Measurements from ENCODE around the gene PLEKHA6.

Gene PLEKHA6

GRCh38 chr1:204280099-204280961, 79.4 kb downstream of the PLEKHA6 start:
- DNase-seq: no peak

DNA sequence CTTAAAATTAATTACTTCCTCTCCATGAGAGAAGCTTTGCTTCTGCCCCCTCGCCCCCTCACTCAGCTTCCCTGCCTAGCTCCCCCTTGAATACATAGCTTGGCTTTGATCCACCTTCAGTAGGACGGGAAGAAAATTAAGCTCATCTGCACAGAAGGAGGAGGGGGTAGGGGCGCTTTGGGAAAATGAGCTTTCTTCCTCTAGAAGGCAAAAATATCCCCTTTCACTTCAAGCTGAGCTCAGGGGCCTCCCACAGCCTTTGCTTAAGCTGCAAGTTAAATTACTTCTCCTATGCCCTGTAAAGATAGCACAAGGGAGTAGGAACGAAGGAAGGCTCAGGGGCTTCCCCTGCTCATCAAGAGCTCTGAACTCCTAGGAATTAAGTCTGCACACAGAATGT, 80.8 kb downstream of the PLEKHA6 start:
- DNase-seq: no peak

DNA sequence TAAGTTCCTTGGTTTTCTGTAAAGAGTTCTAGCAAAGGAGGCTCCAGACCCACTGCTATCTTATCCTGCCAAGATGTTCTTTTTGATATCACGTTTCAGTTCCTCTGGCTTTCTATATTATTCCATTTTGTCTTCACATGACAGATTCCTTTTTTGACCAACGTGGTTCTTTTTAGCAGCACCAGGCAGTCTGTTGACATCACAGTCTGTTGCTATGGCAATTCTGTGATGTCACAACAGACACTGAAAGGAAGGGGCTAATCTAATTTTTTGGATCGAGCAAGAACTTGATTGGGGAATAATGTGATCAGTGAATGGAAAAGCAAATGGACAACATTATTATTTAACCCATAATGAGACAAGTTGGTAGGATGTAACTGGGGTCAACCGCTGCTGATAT, 81.5 kb downstream of the PLEKHA6 start:
- no peak for DNase-seq

GRCh38 chr1:204277563-204278219, 82.0 kb downstream of the PLEKHA6 start:
- DNase-seq: no peak

DNA sequence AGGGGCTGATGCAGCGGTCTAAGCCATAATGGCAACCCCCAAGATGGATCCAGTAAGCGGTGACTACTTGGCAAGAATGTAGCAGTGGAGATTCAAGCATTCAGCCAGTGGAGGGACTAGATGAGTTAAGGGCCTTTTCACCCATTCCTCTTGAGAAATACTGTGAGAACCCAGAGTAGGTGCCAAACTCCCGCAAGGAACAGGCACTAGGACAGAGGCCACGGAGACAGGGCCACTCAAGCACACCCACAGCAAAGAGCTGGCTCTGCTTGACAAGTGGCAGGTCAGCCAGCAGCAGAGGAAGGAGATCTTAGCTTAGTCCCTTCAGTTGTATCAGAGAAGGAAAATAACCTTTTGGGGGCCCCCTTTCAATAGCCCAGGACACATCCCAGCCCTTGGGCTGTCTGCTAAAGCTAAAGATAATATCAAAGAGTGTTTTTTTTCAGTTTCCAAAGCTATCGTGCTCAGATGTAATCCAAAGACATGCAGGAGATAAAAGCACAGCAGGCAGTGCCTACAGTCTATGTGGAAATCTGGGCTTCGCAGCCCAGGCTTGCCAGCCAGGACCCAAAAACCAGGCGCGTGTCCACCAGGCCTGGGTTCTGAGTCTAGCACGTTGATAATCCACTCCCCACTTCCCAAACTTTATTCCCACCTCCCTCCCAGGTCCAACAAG, 83.9 kb downstream of the PLEKHA6 start:
- DNase-seq: no peak

DNA sequence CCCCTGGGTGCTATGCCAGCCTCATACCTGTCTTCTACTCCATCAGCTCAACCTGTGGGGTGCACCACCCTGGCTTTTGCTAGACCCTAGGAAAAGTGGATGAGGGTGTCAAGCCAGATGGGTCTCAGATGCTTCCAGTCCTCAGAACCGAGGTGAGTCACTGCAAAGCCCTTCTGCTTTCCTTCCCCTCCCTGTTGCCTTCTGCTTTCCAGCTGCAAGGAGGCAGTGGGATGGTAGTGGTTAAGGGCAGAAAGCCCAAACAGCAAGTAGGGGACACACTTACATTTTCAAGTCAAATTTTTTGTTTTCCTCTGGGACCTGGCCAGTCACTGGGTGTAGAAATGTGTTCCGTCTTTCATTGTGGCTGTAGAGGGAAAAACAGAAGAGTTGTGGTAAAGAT, 85.3 kb downstream of the PLEKHA6 start:
- no peak for DNase-seq

GRCh38 chr1:204272505-204272904, 87.2 kb downstream of the PLEKHA6 start:
- no peak for DNase-seq

GRCh38 chr1:204271970-204272369, 87.8 kb downstream of the PLEKHA6 start:
- DNase-seq: no peak

GRCh38 chr1:204268101-204268500, 91.6 kb downstream of the PLEKHA6 start:
- DNase-seq: peak; percentile 89

DNA sequence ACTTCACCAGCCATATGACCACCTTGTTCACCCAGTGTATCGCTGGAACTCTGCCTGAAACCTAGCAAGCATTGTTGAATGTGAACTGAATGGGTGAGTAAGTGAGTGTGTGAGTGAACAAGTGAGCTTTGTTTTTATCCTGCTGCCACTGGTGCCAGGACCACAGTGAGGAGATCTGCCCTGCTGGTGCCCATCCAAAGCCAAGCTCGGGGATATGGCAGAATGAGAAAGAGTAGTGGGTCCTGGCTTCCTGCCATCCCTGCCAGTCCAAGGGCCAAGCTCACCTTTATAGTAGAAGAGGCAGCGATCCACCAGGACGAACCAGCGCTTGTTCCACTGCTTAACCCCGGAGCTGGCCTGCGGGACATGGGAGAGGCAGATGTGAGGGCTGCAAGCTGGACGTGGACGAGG, 92.5 kb downstream of the PLEKHA6 start:
- DNase-seq: no peak

GRCh38 chr1:204266504-204267034, 93.2 kb downstream of the PLEKHA6 start:
- DNase-seq: no peak

GRCh38 chr1:204265665-204266064, 94.1 kb downstream of the PLEKHA6 start:
- DNase-seq: no peak

DNA sequence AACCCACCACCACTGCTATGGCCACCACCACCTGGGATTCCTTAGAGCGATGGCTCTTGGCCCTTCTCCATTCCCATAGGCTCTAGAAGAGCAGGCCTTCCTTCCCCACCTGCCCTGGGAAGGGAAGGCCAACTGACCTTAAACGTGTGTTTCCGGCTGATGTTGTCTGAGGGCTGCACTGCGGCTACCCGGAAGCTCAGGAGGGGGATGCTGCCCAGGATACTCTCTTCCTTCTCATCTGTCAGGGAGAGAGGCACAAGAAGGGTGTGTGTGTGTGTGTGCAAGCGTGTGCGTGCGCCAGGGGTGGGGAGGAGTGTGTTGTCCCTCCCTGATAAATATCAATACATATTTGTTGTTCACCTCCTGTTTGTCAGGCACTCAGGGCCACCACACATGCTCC, 94.9 kb downstream of the PLEKHA6 start:
- DNase-seq: no peak

GRCh38 chr1:204263254-204263910, 96.3 kb downstream of the PLEKHA6 start:
- DNase-seq: no peak

GRCh38 chr1:204262506-204263253, 97.0 kb downstream of the PLEKHA6 start:
- no peak for DNase-seq

GRCh38 chr1:204261746-204262505, 97.8 kb downstream of the PLEKHA6 start:
- DNase-seq: no peak

DNA sequence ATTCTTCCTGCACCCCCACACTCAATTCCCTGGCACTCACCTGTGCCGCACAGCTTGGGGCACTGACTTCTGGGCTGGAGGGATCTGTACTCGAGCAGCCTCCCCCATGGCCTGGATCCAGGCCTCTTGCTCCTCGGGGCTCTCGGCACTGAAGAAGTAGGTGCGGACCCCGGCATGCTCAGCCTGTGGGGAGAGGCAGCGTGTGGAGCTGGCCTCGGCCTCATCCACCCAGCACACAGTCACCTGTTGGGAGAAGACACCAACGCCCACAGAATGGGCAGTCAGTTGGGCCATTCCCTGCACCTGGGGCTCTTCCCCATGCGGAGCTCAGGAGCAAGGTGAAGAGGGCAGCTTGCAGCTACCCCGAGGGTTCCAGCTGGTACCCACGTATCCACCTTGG, 98.5 kb downstream of the PLEKHA6 start:
- DNase-seq: no peak

- no peak for DNase-seq
These were observed 99.0 kb downstream of the PLEKHA6 start for GRCh38 chr1:204260601-204261197.

DNA sequence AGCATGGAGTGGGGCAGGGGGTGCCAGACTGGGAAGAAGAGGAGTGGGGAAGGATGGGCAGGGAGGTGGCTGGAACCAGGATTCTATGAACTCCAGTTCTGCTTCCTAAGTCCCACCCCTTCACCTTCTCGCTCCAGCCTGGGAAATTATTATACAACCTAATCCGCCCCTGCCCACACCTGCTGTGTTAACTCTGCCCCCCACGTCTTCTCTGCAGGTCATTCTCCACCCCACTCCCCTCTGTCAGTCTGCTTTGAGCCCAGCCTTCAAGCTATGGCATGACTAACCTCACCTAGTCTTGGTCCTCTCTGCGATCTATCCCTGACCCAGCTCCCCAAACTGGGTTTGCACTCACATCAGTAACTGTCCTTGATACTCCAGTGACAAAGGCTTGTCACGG, 99.9 kb downstream of the PLEKHA6 start:
- DNase-seq: no peak

DNA sequence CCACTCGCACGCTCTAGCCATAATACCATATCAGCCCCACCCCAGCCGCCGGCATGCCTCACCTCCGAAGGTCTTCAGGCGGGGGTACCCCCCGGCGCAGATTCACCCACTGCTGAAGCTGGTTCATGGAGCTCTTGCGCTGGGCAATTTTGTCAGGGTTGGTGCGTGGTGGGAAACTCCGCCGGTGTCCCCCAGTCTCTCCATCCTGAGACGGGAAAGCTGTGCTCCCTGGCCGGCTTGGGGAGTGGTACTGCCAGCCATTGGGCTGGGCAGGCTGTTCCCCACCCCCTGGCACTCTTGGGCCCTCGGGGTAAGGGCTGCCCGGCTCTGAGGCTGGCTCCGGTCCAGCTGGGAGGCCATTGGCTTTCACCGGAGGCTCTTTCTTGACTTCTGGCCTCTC, 100.5 kb downstream of the PLEKHA6 start:
- DNase-seq: no peak
